Mesothelial cell of epicardium (in vitro differentiated cells): ENCODE results near the gene TRIM66. TPM values are rescaled to one million over a fixed set of nuclear protein-coding genes. Genes with fewer than 3 reads are reported as not detected.

Experiments
- DNase-seq, 2 experiments: peaks; one replicate each; pipeline ENCODE4 v3.0.0; 2021; ENCODE audit warnings: low spot score in 2 of 2; ENCODE audit not compliant: unreplicated experiment in 2 of 2
- H3K27ac Mint-ChIP-seq: 2 replicates; pipeline ENCODE4 v1.8.0; 2021; ENCODE audit warnings: mixed read lengths
- H3K27me3 Mint-ChIP-seq: 2 replicates; pipeline ENCODE4 v1.8.0; 2021; ENCODE audit warnings: low read depth, mixed read lengths
- H3K36me3 Mint-ChIP-seq: 2 replicates; pipeline ENCODE4 v1.8.0; 2021; ENCODE audit warnings: mixed read lengths
- H3K4me1 Mint-ChIP-seq: 2 replicates; pipeline ENCODE4 v1.8.0; 2021; ENCODE audit warnings: mixed read lengths
- H3K4me3 Mint-ChIP-seq: 2 replicates; pipeline ENCODE4 v1.8.0; 2021; ENCODE audit warnings: mild to moderate bottlenecking, moderate library complexity, mixed read lengths
- H3K9me3 Mint-ChIP-seq: 2 replicates; pipeline ENCODE4 v1.8.0; 2021; ENCODE audit warnings: mixed read lengths
- total RNA-seq: library from RNA; stranded (reverse); gene quantifications from 3 replicates; pipeline ENCODE4 v1.2.1, GENCODE V29; 2021
- TF ChIP-seq, protein P1 (sequence below): fragments of 200-600 bp; sonication (generic); IDR thresholded peaks from one replicate; pipeline ENCODE4 v1.5.0; 2021; ENCODE audit warnings: antibody characterized with exemption; ENCODE audit not compliant: unreplicated experiment

The TRIM66 gene
- total RNA-seq, 1 donor from 2014 or later, result 8.3 TPM

DNA sequence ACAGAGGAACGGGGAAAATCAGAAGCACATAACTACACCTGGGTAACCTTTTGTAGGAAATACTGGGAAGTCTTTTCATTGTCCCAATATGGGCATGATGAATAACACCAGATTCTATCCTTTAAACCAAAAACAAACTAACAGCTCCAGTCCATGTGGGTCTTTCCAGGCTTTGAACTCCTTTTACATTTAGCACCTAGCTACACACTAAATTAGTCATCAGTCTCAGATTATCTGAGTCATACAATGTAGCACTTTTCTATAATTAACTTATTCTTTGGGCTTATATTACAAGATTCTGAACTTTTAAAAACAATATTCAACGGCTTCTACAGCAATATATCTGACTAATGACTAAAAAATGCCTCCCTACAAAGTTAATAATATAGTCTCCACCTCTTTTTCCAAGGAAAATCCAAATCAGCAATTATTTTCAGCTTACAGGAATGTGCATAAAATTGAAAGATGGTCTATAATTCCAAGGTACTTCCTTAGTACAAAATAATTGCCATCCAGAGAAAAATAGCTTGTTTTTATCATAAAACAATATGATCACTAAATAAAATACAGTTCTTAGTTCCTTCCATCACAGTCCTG lies 114.8 kb downstream of the TRIM66 start:
- no peak for DNase-seq
- no peaks in the 10 kb centered on the region for H3K9me3 Mint-ChIP-seq
- peaks cover 8% of the 10 kb centered on the region for H3K27me3 Mint-ChIP-seq
- H3K4me1 Mint-ChIP-seq, result peaks cover 15% of the 10 kb centered on the region
- TF ChIP-seq, protein P1, sequence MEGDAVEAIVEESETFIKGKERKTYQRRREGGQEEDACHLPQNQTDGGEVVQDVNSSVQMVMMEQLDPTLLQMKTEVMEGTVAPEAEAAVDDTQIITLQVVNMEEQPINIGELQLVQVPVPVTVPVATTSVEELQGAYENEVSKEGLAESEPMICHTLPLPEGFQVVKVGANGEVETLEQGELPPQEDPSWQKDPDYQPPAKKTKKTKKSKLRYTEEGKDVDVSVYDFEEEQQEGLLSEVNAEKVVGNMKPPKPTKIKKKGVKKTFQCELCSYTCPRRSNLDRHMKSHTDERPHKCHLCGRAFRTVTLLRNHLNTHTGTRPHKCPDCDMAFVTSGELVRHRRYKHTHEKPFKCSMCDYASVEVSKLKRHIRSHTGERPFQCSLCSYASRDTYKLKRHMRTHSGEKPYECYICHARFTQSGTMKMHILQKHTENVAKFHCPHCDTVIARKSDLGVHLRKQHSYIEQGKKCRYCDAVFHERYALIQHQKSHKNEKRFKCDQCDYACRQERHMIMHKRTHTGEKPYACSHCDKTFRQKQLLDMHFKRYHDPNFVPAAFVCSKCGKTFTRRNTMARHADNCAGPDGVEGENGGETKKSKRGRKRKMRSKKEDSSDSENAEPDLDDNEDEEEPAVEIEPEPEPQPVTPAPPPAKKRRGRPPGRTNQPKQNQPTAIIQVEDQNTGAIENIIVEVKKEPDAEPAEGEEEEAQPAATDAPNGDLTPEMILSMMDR, result no peak
- H3K27ac Mint-ChIP-seq, result no peak overlapping the region
- H3K36me3 Mint-ChIP-seq, result no peaks in the 10 kb centered on the region
- no peak overlapping the region for H3K4me3 Mint-ChIP-seq

DNA sequence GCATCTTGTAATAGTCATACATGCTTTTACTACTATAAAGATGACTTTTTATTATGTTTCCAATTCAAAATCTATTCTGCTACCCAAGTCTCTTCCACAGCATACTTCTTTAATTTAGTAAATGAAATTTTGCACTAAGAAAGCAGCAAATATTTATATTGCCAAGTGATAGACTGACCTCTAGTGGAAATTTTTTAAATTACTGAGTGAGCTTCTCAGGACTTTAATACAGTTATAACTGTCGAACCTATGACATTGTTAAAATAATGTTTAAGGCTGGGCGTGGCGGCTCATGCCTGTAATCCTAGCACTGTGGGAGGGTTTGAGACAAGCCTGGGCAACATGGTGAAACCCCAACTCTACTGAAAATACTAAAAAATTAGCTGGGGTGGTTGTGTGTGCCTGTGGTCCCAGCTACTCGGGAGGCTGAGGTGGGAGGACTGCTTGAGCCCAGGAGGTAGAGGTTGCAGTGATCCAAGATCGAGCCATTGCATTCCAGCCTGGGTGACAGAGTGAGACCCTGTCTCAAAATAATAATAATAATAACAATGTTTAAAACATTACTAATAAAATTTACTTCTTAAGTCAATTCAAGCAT lies 115.8 kb downstream of the TRIM66 start:
- H3K4me3 Mint-ChIP-seq, result no peak overlapping the region
- TF ChIP-seq, protein P1, result peak; percentile 73
- H3K9me3 Mint-ChIP-seq, result peaks cover 9% of the 10 kb centered on the region
- H3K36me3 Mint-ChIP-seq, result no peaks in the 10 kb centered on the region
- peaks cover 8% of the 10 kb centered on the region for H3K27me3 Mint-ChIP-seq
- peaks cover 15% of the 10 kb centered on the region for H3K4me1 Mint-ChIP-seq
- no peak overlapping the region for H3K27ac Mint-ChIP-seq
- no peak for DNase-seq

DNA sequence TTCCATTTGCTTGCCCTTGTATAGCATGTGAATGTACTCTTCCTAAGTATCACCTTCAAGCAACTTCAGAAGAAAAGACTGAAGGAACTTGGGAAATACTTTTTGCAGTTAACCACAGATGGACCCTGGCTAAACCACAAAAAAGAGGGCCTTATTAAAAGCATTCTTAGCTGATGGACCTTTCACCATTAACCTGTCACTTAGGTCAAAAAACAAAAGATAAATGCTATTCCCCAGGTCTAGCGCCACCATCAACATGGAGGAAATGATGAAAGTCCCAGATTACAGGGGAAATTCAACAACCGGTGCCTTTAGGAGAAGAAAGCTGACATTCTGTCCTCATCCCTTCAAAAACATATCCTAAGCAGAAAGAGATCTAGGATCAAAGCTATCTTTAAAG lies 117.9 kb downstream of the TRIM66 start:
- H3K36me3 Mint-ChIP-seq, result peaks cover 4% of the 10 kb centered on the region
- peaks cover 15% of the 10 kb centered on the region for H3K4me1 Mint-ChIP-seq
- no peak for DNase-seq
- TF ChIP-seq, protein P1, result no peak
- H3K27ac Mint-ChIP-seq, result no peak overlapping the region
- H3K9me3 Mint-ChIP-seq, result peaks cover 24% of the 10 kb centered on the region
- H3K4me3 Mint-ChIP-seq, result no peak overlapping the region
- peaks cover 8% of the 10 kb centered on the region for H3K27me3 Mint-ChIP-seq

Other genes with a start within 250 kb of the TRIM66 start
- gene STK33, start 88.4 kb downstream of the TRIM66 start, total RNA-seq, result 9.8 to 12.2 TPM (median 11.6 TPM) in 3 replicates
- gene RPL27A, start 127 bp upstream of the TRIM66 start, total RNA-seq, result 923 to 980 TPM (median 964 TPM) in 3 replicates
- 11.8 to 15.4 TPM (median 13.9 TPM) in 3 replicates for gene AKIP1, start 228.5 kb upstream of the TRIM66 start, total RNA-seq